HepG2 (cell line): ENCODE data around the gene COMMD7. TPM values are rescaled to one million over a fixed set of nuclear protein-coding genes. Genes with fewer than 3 reads are reported as not detected.
"Not testable (repeated sequence)": the region's sequence is repeated elsewhere in the genome, so short reads cannot be mapped to it uniquely, and the experiment has no call there.

Source experiments
- ADNP ChIP-seq: sonication (generic); formaldehyde crosslinking; IDR thresholded peaks from 2 replicates; pipeline ENCODE4 v1.4.0; 2020; ENCODE audit warnings: missing genetic modification reagents
- ARID4A ChIP-seq: sonication (generic); formaldehyde crosslinking; IDR thresholded peaks from 2 replicates; pipeline ENCODE4 v1.5.0; 2020; ENCODE audit warnings: mild to moderate bottlenecking, missing genetic modification reagents, borderline replicate concordance
- CEBPG ChIP-seq: IDR thresholded peaks from 2 replicates; pipeline ENCODE4 v1.6.1; 2016
- FOXP1 ChIP-seq, 2 experiments: fragments of 450-650 bp in 1 of 2; IDR thresholded peaks; 2 replicates each; pipeline ENCODE4 v1.6.1; 2017 to 2018; ENCODE audit warnings: antibody characterized with exemption in 1 of 2
- HBP1 ChIP-seq: IDR thresholded peaks from 2 replicates; pipeline ENCODE4 v1.6.1; 2016; ENCODE audit warnings: low read depth, control low read depth
- HIVEP1 ChIP-seq: sonication (generic); formaldehyde crosslinking; IDR thresholded peaks from 2 replicates; pipeline ENCODE4 v1.4.0; 2020; ENCODE audit warnings: mild to moderate bottlenecking, missing genetic modification reagents
- LCORL ChIP-seq, 2 experiments: fragments of 450-650 bp in 1 of 2; sonication (generic) in 1 of 2; formaldehyde crosslinking in 1 of 2; IDR thresholded peaks; 2 replicates each; pipeline versions ENCODE4 v1.5.0 to v1.6.1; 2017 to 2020; ENCODE audit warnings: antibody characterized with exemption in 1 of 2, missing genetic modification reagents in 1 of 2
- STAT6 ChIP-seq: sonication (generic); formaldehyde crosslinking; IDR thresholded peaks from 2 replicates; pipeline ENCODE4 v1.4.0; 2020; ENCODE audit warnings: missing genetic modification reagents, mild to moderate bottlenecking, borderline replicate concordance
- ZBTB3 ChIP-seq: sonication (generic); formaldehyde crosslinking; IDR thresholded peaks from 2 replicates; pipeline ENCODE4 v1.4.0; 2020; ENCODE audit warnings: low read depth, mild to moderate bottlenecking, moderate library complexity, missing genetic modification reagents, borderline replicate concordance
- ZBTB37 ChIP-seq: sonication (generic); formaldehyde crosslinking; IDR thresholded peaks from 2 replicates; pipeline ENCODE4 v1.4.0; 2020; ENCODE audit warnings: mild to moderate bottlenecking, missing genetic modification reagents
- ZNF225 ChIP-seq: sonication (generic); formaldehyde crosslinking; IDR thresholded peaks from 2 replicates; pipeline ENCODE4 v1.4.0; 2020; ENCODE audit warnings: mild to moderate bottlenecking, missing genetic modification reagents
- ZNF33A ChIP-seq: sonication (generic); formaldehyde crosslinking; IDR thresholded peaks from 2 replicates; pipeline ENCODE4 v1.5.1; 2020; ENCODE audit warnings: missing genetic modification reagents, mild to moderate bottlenecking, moderate library complexity, borderline replicate concordance
- ZNF503 ChIP-seq: sonication (generic); formaldehyde crosslinking; IDR thresholded peaks from 2 replicates; pipeline ENCODE4 v1.4.0; 2020; ENCODE audit warnings: missing genetic modification reagents
- ZNF784 ChIP-seq: sonication (generic); formaldehyde crosslinking; IDR thresholded peaks from 2 replicates; pipeline ENCODE4 v1.5.1; 2020; ENCODE audit warnings: missing genetic modification reagents, mild to moderate bottlenecking, borderline replicate concordance
- polyA plus RNA-seq, 8 experiments: library from polyadenylated mRNA; depleted of rRNA in 3 of 8; stranded (reverse) in 7 of 8; unstranded in 1 of 8; fragments of >200 nt; fragmentation: Illumina TruSeq in 4 of 8; extraction: Trizol in 4 of 8; gene quantifications; 2 replicates each; pipeline versions ENCODE4 v1.2.1 to v1.2.3, GENCODE V29; 2011 to 2016; ENCODE audit warnings: low read depth in 4 of 8, missing spikeins in 1 of 8, mixed read lengths in 1 of 8; ENCODE audit not compliant: insufficient read depth in 1 of 8
- total RNA-seq, 5 experiments: library from RNA; depleted of rRNA; stranded (reverse); fragments of >200 nt; fragmentation: Illumina TruSeq; extraction: Trizol; gene quantifications; 2 replicates each; pipeline ENCODE4 v1.2.3, GENCODE V29; 2016; ENCODE audit warnings: low read depth in 1 of 5

The COMMD7 gene
- total and polyA plus RNA-seq, 2 of the 13 experiments (the other 11 are each of a cell fraction or from before 2014, with no cell fraction given) = 42.1 to 53.3 TPM

GRCh38 chr20:32709029-32709631 lies 34.1 kb downstream of the COMMD7 start (continued):
- TF ChIP-seq ARID4A (CRISPR knock-in tag) (peak; percentile 30; the same call in 1 of the 2 replicates), CEBPG (peak; percentile 58), ZBTB37 (CRISPR knock-in tag) (peak; percentile 84; the same call in 1 of the 2 replicates), ZNF33A (CRISPR knock-in tag) (peak; percentile 97), HIVEP1 (CRISPR knock-in tag) (peak; percentile 47), HBP1 (CRISPR knock-in tag) (0 out of 2 replicates have a peak, but pooled peaks have one; percentile 32), FOXP1 (CRISPR knock-in tag; IDR thresholded peaks at IDR 0.05) (peak; percentile 21; the same call in 1 of the 2 replicates), STAT6 (CRISPR knock-in tag) (0 out of 2 replicates have a peak, but pooled peaks have one; percentile 39), ADNP (CRISPR knock-in tag) (peak; percentile 92), ZNF784 (CRISPR knock-in tag) (0 out of 2 replicates have a peak, but pooled peaks have one; percentile 28), ZNF225 (0 out of 2 replicates have a peak, but pooled peaks have one; percentile 48), ZNF503 (CRISPR knock-in tag) (peak; percentile 38; the same call in 1 of the 2 replicates), LCORL (IDR thresholded peaks at IDR 0.05) (0 out of 2 replicates have a peak, but pooled peaks have one; percentile 10), LCORL (CRISPR knock-in tag; IDR thresholded peaks at IDR 0.05) (peak; percentile 27; the same call in 1 of the 2 replicates), ZBTB3 (CRISPR knock-in tag) (0 out of 2 replicates have a peak, but pooled peaks have one; percentile 11)
- TF ChIP-seq FOXP1 (IDR thresholded peaks at IDR 0.05) = not testable (repeated sequence)
